GM19043 (cell line): Measurements from ENCODE around the gene TFR2.

Experiments
- ATAC-seq: cut with Tn5 transposase; IDR thresholded peaks from one replicate; pipeline ENCODE4 v1.9.1; 2021; ENCODE audit warnings: low read depth; ENCODE audit not compliant: unreplicated experiment

The TFR2 gene

GRCh38 chr7:100574362-100575205 is 66.8 kb downstream of the TFR2 start:
- no peak for ATAC-seq

GRCh38 chr7:100573691-100574361 is 67.5 kb downstream of the TFR2 start, which contains the start of gene SAP25:
TSS of gene SAP25 (minus strand) at chr7:100573900. CDS start at chr7:100573742, 158 bp downstream.
- ATAC-seq, result no peak

GRCh38 chr7:100572949-100573675 is 68.2 kb downstream of the TFR2 start:
- no peak for ATAC-seq

- ATAC-seq, result no peak
Observed at GRCh38 chr7:100572281-100572948, 68.9 kb downstream of the TFR2 start.

- no peak for ATAC-seq
Observed at GRCh38 chr7:100571829-100572116, 69.6 kb downstream of the TFR2 start.

GRCh38 chr7:100570954-100571828 is 70.2 kb downstream of the TFR2 start:
- no peak for ATAC-seq
